Activated CD4-positive, alpha-beta T cell treated with anti-CD3 and anti-CD28 coated beads, Interleukin-2, Interleukin-4, amounts not matched to agents 100 ng/mL and 50 ng/mL, durations not matched to agents 16 hours and 8 hours (primary cell): Measurements from ENCODE around the gene ACSF3.

Source experiments
- DNase-seq: peaks from one replicate; pipeline ENCODE4 v3.0.0-alpha.2; 2020; ENCODE audit warnings: low spot score

The ACSF3 gene

DNA sequence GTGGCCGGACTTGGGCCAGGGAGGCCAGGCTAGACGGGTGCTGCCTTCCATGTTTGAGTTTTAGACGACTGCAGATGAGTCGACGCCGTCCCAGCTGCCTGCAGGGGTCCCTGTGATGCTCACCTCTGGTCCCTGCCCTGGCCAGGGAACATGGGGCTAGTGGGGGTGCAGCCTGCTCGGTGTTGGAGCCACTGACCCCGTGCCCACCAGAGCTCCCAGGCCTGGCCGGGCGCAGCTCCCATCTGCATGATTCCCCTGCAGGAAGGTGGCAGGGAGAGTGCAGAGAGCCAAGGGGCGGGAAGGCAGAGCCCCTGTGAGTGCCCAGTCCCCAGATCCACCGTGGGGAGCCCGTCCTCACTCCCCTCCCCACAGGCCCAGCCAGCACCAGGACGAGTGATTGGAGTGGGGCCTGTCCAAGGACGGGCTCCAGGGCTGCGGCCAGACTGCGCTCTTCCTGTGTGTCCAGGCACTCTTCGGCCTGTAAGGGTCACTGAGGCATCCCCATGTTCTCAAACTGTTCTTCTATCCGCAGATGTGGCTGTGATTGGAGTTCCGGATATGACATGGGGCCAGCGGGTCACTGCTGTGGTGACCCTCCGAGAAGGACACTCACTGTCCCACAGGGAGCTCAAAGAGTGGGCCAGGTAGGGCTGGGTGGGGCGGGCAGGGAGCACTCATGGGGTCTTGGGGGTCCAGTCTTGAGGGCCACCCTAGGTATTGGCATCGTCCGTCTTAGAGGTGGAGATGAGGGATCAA is 51.9 kb downstream of the ACSF3 start:
- no peak for DNase-seq

DNA sequence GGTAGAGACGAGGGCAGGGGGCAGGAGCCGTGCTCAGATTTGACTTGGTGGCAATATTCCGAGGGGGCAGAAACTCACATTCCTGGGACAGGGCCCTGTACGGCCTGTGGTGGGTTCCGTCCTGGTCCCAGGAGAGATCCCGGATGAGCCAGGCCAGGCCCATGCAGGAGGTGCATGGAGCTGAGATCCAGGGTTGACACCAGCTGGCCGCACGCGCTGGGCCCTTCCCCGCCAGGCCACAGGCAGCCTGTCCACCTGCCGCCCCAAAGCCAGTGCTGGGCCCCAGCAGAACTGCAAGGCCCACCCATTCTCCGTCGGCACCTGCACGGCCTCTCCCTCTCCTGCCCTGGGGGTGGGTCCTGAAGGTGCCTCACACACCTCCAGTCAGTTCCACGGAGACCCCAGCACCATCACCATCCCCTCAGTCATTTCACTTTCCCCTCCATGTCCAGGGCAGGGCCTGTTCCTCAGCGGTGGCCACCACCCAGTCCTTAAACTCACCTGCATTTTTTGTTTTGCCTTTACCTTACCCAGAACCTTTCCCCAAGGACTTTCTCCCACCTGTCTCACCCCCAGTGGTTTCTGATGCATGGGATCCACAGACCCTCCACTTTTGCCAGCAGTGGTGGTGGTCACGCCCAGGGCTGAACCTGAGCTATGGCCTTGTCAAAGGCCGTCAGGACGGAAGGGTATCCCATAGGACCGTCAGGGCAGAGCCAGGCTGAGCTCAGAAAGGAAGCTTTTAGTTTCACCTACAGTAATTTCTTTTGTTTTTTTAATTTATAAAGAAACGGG is 52.8 kb downstream of the ACSF3 start:
- DNase-seq, result no peak

DNA sequence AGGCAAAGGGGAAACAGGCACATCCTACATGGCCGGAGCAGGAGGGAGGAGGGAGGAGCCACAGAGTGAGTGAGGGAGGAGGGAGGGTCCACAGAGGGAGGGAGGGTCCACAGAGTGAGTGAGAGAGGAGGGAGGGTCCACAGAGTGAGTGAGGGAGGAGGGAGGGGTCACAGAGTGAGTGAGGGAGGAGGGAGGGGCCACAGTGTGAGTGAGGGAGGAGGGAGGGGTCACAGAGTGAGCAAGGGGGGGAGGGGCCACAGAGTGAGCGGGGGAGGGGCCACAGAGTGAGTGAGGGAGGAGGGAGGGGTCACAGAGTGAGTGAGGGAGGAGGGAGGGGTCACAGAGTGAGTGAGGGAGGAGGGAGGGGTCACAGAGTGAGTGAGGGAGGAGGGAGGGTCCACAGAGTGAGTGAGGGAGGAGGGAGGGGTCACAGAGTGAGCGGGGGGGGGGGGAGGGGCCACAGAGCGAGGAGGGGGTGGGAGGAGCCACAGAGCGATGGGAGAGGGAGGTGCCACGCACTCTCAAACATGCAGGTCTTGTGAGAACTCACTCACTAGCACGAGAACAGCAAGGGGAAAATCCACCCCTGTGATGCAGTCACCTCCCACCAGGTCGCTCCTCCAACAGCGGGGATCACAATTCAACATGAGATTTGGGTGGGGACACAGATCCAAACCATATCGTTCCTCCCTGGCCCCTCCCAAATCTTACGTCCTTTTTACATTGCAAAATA is 53.6 kb downstream of the ACSF3 start:
- DNase-seq, result no peak

DNA sequence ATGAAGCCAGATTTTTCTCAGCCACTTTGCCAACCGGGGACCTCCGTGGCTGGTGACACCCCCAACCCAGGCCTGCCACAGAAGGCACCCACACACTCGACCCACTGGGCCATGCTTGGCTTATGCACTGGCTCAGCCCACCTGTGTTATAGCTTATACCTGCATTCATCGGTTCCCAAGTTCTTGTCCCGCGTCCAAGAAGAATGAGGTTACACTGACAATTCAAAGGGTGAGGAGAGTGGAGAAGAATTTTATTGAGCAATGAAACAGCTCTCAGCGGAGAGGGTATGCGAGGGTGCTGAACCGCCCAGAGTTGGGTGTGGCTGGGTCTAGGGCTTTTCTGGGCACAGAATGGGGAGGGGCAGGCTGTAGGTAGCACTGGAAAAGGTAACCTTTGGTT is 55.7 kb downstream of the ACSF3 start:
- DNase-seq, result no peak

DNA sequence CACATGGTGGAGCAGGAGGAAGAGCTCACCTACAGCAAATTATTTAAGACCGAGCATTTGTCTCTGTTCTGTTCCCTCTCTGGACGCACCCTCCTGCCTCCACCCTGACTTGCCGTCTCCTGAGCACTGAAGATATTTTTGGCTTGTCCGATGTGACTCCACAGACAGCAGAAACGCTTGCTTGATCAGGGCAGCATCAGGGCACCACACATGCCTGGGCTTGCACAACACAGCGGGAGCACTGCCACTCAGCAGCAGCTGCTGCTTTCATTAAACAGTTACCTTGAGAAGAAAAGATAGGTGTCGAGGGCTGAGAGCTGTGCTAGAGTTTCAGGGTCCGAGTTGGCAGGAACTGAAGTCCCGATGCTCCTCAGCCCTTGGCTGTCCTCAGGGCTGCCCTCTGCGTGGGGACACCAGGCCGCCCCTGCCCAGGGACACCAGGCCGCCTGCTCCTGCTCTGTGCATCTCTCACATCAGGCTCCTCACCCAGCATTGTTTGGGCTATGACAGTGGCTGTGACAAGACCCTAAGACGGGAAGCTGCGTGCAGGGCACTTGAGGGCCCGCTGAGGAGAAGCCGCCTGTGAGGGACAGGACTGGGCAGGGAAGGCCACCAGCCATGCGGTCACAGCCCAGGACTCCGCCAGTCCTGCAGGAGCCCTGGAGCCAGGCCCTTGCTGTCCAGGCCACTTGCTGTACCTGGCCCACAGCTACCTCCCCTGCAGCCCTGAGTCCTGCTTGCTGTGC is 56.6 kb downstream of the ACSF3 start:
- DNase-seq, result no peak

DNA sequence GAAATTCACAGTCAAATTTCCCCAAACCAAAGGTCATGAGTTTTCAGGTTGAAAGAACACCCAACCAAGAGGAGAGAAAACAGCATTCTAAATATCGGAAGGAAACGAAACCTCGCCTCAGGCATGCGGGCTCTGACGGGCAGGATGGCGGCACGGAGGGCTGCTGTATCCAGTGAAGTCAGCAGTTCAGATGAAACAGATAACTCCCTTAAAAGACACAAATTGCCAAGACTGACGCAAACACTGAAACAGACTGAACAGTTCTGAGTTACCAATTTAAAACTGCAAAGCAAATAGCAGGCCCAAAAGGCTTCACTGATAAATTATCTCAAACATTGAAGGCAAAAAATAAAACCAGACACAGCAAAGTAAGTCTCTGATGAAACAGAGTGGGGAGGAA is 57.3 kb downstream of the ACSF3 start:
- no peak for DNase-seq

DNA sequence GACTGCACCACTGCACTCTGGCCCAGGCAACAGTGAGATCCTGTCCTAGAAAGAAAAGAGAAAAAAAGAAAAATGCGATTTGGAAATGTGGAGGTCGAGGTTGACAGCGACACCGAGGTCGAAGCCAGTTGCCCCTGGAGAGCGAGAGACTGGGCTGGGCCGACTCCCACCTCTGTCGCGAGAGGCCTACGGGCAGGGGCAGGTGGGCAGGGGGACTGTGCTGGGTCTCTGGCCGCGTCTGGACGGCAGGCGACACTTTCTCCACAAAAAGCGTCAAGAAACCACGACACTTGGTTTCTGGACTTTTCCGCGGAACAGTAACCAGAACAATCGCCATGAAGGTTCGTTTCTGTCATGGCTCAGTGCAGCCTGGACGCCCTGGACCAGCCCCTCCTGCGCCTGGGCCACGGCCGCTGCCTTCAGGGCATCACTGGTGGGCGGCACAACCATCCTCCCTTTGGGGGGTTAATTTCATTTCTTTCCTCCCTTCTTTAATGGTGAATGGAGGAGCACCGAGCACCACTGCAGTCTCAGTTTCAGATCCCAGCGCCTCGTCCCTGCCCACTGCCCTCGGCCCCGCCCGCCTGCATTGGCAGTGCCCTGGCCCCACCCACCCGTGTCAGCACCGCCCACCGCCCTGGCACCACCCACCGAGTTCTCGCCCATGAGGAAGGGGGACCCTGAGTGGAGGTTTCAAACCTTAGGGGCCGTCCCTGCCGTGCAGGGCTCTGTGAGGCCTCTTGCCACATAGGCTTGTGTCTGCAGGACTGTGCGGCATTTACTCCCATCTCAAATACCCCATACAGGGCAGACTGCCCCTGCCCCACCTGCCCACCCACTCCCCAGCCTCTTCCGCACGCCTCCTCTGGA is 59.4 kb downstream of the ACSF3 start:
- DNase-seq, result no peak

DNA sequence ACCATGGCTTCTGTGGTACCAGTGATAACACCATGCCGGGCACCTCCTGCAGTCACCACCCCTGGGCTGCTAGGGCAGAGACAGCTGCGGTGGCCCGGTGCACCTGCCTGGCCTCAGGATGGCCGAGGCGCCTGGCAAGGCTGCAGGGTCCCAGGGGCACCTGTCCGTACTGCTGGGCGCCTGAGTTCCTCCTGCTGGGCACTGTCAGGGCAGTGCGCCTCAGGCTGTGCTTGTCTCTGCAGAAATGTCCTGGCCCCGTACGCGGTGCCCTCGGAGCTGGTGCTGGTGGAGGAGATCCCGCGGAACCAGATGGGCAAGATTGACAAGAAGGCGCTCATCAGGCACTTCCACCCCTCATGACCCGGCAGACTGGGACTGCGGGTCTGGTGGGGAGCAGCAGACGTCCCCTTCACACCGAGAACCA is 60.2 kb downstream of the ACSF3 start:
- DNase-seq, result no peak

DNA sequence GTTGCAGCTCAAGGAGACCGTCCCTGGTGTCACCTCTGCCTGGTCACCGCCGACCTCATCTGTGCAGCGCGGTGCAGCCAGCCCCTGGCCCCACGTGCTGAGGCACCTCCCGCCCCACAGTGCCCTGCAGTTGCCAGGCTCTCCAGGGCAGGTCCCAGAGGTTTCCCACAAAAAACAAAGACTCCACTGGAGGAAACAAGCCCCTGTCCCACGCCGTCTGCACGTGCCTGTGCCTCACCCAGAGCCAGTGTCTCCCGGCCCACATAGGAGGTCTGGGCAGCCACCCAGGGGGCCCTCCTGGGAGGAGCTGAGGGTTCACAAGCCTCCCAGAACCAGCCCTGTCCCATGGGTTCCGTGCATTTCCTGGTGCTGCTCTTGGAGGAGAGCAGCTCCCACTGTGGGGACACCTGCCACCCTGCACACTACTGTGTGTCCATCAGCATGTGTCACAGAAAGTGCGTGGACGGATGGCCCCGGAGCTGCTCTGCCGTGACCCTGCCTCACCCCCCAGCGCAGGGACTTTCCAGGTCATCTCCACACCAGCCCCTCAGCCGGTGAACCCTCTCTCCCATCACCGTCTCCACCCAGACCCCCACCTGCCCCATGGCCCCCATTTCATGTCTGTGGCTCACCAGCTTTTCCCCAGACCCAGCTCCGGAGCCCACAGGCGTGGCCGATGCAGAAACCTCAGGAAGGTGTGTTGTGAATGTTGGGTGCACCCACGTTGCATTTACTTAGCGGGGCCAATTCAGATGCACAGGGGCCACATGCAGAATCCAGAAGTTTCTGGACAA is 60.9 kb downstream of the ACSF3 start:
- DNase-seq, result no peak

DNA sequence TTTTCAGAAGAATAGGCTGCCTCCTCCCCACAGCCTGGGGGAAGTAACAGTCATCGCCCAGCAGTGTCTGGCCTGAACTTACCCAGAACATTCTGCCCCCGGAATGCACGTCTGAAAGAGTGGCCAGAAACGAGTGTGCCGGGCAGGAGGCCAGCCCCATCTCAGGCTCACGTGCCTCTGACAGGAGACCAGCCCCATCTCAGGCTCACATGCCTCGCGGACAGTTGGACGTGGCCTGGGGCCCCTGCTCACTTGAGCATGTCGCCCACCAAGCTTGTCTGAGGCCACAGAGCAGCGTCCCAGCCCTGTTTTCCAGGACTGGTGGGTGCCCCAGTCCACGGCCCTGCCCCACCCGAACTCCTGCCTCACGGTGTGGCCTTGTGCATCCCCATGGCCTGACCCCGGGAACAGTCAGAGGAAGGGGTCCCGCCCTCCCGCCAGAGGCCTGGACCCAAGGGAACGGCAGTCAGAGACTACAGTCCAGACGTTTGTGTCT is 61.6 kb downstream of the ACSF3 start:
- DNase-seq, result no peak

DNA sequence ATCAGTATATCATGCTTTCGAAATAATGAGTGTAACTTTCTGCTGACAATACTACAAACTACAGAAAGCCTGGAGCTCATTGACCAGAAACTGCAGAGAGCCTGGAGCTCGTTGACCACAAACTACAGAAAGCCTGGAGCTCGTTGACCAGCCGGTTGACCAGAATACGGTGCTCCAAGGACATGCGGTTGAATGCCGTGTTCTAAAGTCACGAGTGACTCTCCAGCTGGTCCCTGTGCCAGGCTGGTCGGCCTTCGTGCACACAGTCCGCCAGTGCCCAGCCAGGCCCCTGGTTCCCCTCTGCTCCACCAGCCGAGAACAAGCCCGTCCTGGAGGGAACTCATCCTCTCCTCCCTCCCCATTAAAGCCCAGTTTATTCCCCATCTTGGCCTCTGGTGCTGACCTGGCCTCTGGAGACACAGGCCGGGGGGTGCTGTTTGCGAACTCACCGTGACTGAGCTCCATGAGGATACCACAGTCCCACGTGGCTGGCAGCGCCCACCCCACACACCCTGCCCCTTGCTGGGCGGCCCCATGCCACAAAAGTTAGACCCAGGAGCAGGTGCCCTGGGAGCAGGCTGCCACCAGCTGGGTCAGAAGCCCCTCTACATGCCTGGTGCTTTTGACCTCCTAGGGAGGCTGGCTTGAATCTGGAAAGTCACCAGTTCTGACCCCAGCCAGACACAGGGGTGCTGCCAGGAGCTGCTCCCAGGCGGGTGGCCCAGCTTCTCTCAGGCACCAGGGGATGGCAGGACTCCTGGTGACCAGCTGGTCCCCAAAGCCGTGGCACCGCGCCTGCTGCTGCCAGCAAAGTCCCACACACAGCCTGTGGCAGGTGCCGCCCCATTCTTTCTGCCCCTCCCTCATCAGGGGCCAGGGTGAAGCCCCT is 62.4 kb downstream of the ACSF3 start:
- DNase-seq, result no peak

DNA sequence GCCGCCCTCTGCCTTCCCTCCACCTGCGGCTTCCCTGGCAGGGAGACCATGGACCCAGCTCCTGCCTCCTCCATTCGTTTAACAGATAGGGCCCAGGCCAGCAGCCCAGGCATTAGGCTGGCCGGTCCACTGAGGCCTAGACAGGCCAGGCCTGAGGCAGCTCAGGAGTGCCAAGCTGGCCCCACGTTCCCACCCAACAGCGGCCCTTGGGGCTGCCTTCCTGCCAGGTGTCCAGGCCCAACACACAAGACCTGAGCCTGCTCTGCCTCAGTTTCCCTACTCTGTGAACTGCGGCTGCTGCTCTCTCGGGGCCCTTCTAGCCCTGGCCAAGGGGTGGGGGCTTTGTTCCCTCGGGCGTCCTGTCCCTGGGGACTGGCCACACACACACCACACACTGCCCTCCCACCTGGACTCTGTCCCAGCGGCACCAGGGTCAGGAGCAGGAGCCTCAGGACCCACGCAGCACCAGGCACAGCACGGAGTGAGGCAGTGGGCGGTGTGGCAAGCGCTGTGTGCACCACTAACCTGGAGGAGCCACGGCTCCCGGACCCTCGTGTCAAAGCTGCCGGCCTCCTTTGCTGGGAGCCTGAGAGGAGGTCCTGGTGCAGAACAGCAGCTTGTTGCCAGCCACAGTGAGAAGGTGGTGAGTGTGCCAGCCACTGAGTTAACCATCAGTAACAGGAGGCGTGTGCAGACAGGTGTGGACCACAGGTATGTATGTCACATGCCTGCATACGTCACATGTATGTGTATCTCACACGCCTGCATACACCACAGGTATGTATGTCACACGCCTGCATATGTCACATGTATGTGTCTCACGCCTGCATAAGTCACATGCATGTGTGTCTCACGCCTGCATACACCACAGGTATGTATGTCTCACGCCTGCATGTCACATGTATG is 63.3 kb downstream of the ACSF3 start:
- DNase-seq, result no peak

DNA sequence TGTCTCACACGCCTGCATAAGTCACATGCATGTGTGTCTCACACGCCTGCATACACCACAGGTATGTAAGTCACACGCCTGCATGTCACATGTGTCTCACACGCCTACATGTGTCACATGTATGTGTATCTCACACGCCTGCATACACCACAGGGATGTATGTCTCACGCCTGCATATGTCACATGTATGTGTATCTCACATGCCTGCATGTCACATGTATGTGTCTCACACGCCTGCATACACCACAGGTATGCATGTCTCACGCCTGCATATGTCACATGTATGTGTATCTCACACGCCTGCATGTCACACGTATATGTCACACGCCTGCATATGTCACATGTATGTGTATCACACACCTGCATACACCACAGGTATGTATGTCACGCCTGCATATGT is 64.1 kb downstream of the ACSF3 start:
- DNase-seq, result no peak

DNA sequence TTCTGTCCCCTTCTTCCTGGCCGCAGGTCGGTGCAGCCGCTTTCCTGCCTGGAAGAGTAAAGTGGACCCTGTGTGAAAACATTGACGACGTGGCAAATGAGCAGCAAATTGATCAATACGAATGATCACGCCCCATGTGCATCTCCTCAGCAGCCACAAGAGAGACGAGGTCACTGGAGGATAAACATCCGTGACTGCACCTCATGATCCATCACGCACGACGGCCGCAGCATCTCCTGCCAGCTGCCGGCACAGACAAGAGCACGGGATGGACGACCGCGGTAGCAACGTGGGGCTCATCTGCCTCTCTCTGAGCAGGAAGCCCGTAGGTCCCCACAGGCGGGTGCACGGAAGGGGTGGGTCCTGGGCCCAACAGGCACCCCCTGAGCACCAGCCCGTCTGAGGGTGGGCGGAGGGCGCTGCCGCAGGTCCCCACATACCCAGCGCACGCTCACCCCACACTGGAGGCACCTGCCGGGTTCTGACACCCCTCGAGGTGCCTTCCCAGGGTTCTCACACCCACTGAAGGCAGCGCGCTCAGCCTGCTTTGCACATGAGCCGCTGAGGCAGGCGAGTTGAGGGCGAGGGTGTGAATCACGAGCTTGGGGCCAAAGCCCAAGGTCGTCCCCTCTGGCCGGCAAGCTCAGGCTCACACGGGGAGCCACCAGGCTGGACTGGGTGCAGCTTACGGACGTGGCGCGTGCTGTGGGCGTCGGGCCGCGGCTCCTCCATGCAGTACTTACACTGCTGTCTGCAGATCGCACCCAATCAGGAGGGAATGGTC is 65.6 kb downstream of the ACSF3 start:
- no peak for DNase-seq

DNA sequence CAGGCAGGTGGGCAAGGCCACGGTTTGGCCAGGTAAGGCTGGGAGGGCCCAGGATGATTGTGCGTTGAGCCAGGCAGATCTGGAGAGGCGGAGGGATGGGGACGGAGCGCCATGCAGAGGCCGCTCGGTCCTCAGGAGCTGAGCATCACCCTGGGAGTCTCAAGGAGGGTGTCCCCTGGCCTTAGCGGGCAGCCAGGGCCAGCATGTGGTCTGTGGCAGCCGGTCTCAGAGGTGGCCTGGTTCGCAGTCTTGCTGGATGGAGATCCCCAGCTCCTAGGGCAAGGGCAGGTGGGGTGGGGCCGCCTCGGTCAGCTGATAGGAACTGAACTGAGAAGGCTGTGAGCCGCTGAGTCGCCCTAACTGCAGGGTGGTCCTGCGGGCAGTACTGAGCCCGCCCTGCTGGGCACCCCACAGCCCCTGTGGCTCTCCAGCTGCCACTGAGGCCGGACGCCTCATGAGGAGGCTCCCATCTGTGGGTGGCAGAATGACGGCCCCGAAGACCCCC is 66.2 kb downstream of the ACSF3 start:
- DNase-seq, result no peak

DNA sequence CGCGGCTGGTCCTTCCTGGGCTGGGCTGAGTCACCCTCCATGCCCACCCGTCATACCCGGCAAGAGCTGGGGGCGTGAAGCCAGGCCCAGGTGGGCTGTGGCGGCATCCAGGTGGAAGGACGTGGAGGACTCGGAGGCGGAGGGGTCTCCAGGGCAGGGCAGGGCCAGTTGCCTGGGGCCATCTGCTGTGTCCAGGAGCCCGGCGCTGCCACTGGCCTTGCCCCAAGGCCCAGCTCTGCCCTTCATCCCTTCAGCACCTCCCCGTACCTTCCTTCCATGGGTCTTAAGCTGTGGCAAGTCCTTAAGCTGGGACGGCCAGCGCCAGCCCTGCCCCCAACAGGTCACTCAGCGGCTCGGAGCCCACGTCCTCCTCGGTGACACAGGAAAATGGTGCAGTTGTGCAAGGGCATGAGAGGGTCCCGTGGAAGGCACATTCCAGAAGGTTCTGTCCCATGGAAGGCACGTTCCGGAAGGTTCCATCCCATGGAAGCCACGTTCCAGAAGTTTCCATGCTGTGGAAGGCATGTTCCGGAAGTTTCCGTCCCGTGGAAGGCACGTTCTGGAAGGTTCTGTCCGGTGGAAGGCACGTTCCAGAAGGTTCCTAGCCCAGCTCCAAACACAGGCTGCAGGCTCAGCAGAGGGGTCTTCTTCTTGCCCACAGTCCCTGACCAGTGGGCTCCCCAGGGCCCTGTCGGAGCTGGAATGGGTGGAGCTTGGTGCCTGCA is 67.5 kb downstream of the ACSF3 start:
- no peak for DNase-seq
